Thyroid gland (tissue), 4 donors: ENCODE data around the gene VSTM2B. TPM values are rescaled to one million over a fixed set of nuclear protein-coding genes. Genes with fewer than 3 reads are reported as not detected.

ENCODE experiments used
- DNase-seq, 2 donors: peaks; one replicate each; pipeline ENCODE4 v3.0.0-alpha.2; 2019
- H3K27ac ChIP-seq, 3 donors: fragments of 200-600 bp; sonication (generic); 1 replicate in 2 of 3; 2 replicates in 1 of 3; pipeline ENCODE4 v1.5.1; 2016 to 2019; ENCODE audit warnings: mild to moderate bottlenecking in 1 of 3, moderate library complexity in 1 of 3
- H3K27me3 ChIP-seq: fragments of 200-600 bp; sonication (generic); one replicate; pipeline ENCODE4 v1.5.1; 2019
- H3K36me3 ChIP-seq, 2 donors: fragments of 200-600 bp; sonication (generic); one replicate each; pipeline ENCODE4 v1.5.1; 2016 to 2019
- H3K4me1 ChIP-seq, 2 donors: fragments of 200-600 bp; sonication (generic); one replicate each; pipeline ENCODE4 v1.5.1; 2017 to 2019
- H3K4me3 ChIP-seq, 3 donors: fragments of 200-600 bp; sonication (generic); replicated peaks in 1 of 3; 1 replicate in 2 of 3; 2 replicates in 1 of 3; pipeline ENCODE4 v1.5.1; 2016; ENCODE audit warnings: mild to moderate bottlenecking in 1 of 3
- H3K9me3 ChIP-seq: fragments of 200-600 bp; sonication (generic); one replicate; pipeline ENCODE4 v1.5.1; 2017
- POLR2A ChIP-seq, 2 donors: fragments of 450-650 bp; IDR thresholded peaks; one replicate each; pipeline ENCODE4 v1.6.1; 2017; ENCODE audit warnings: antibody characterized with exemption in 2 of 2, mild to moderate bottlenecking in 2 of 2, moderate library complexity in 1 of 2
- WGBS, 2 donors: methylation state at CpG; one replicate each; pipeline ENCODE4 v1.1.5; 2017; 5-methylcytosine and 5-hydroxymethylcytosine counted together
- intact Hi-C: fragments of 100-400 bp; cut with DNase I; formaldehyde crosslinking; loops from one replicate; pipeline ENCODE4 v1.15.1; 2023
- total RNA-seq, 4 donors: library from RNA; depleted of rRNA; stranded (reverse); fragments of >200 nt; gene quantifications; one replicate each; pipeline ENCODE4 v1.2.3, GENCODE V29; 2016
- TF ChIP-seq, protein P1 (sequence below), 6 experiments: fragments of 200-600 bp in 3 of 6; fragments of 450-650 bp in 3 of 6; sonication (generic) in 3 of 6; IDR thresholded peaks; one replicate each; pipeline ENCODE4 v1.5.1; 2016 to 2019; ENCODE audit warnings: antibody characterized with exemption in 6 of 6, mild to moderate bottlenecking in 2 of 6, inconsistent platforms in 1 of 6, moderate library complexity in 1 of 6

The VSTM2B gene
- total RNA-seq, 4 donors from 2014 or later = not detected

DNA sequence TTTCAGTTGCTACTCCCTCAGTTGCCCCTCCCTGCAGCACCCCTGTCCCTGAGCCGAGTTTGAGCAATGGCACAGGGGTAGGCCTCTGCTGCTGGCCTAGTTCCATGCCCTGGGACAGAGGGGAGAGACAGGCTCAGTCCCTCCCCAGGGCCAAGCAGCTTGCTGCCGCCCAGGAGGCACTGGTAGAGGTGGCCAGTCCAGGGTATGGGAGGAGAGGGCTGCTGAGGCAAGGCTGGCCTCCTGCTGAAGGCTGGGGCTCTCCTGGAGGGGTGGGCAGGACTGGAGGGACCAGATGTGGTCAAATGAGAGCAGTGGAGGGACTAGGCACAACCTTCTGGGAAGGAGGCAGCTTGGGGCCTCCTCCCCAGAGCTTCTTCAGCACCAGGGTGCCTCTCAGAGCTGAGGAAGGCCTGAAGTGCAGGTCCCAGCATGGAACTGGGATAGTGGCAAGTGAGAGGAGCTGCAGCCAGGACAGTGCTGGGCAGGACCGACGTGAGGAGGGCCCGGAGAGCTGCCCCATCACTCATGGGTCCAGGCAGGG, 29.8 kb upstream of the VSTM2B start:
- TF ChIP-seq, protein P1, sequence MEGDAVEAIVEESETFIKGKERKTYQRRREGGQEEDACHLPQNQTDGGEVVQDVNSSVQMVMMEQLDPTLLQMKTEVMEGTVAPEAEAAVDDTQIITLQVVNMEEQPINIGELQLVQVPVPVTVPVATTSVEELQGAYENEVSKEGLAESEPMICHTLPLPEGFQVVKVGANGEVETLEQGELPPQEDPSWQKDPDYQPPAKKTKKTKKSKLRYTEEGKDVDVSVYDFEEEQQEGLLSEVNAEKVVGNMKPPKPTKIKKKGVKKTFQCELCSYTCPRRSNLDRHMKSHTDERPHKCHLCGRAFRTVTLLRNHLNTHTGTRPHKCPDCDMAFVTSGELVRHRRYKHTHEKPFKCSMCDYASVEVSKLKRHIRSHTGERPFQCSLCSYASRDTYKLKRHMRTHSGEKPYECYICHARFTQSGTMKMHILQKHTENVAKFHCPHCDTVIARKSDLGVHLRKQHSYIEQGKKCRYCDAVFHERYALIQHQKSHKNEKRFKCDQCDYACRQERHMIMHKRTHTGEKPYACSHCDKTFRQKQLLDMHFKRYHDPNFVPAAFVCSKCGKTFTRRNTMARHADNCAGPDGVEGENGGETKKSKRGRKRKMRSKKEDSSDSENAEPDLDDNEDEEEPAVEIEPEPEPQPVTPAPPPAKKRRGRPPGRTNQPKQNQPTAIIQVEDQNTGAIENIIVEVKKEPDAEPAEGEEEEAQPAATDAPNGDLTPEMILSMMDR (IDR thresholded peaks at IDR 0.05) = no peak
- TF ChIP-seq POLR2A (IDR thresholded peaks at IDR 0.05) = no peak
- H3K36me3 ChIP-seq = no peaks in the 10 kb centered on the region
- no peak overlapping the region for H3K27ac ChIP-seq
- no peaks in the 10 kb centered on the region for H3K27me3 ChIP-seq
- no peaks in the 10 kb centered on the region for H3K4me1 ChIP-seq
- 51 to 71% methylated on average over 3 to 4 of the region's 5 CpGs for WGBS, 2 donors
- intact Hi-C loops = no loop called here
- H3K9me3 ChIP-seq = no peaks in the 10 kb centered on the region
- no peak for DNase-seq
- H3K4me3 ChIP-seq = no peak overlapping the region

DNA sequence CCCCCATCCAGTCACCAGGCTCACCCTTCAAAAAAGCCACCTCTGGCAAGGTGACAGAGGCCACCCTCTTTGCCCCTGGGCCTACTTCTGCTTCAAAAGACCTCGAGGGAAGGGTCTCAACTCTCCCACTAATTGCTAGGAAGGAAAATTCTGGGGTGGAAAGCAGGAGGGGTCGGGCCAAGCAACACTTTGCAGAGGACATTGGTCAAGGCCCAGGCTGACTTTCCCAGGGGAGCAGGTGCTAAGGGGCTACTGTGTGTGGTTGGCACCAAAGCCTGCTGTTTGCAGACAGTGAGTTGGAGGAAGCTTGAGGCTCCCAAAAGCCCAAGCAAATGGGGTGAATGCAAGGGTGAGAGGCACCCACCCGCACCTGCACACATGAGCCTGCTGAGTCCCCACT, 28.6 kb upstream of the VSTM2B start:
- no peaks in the 10 kb centered on the region for H3K4me1 ChIP-seq
- no peak overlapping the region for H3K27ac ChIP-seq
- no peaks in the 10 kb centered on the region for H3K27me3 ChIP-seq
- no peak for TF ChIP-seq POLR2A (IDR thresholded peaks at IDR 0.05)
- TF ChIP-seq, protein P1 (IDR thresholded peaks at IDR 0.05) = no peak
- H3K9me3 ChIP-seq = no peaks in the 10 kb centered on the region
- no peak overlapping the region for H3K4me3 ChIP-seq
- no peaks in the 10 kb centered on the region for H3K36me3 ChIP-seq
- intact Hi-C loops = no loop called here
- no peak for DNase-seq
- WGBS, 2 donors = 63 to 79% methylated on average over 3 of the region's 3 CpGs

- 77 to 84% methylated on average over 9 to 12 of the region's 12 CpGs for WGBS, 2 donors
- TF ChIP-seq, protein P1 (IDR thresholded peaks at IDR 0.05) = no peak
- no peak for TF ChIP-seq POLR2A (IDR thresholded peaks at IDR 0.05)
- Histone ChIP-seq H3K9me3 (no peaks in the 10 kb centered on the region), H3K4me1 (no peaks in the 10 kb centered on the region), H3K27me3 (no peaks in the 10 kb centered on the region), H3K36me3 (no peaks in the 10 kb centered on the region), H3K27ac (no peak overlapping the region), H3K4me3 (no peak overlapping the region)
- intact Hi-C loops = no loop called here
- no peak for DNase-seq
Measured at GRCh38 chr19:29497686-29498436, 27.9 kb upstream of the VSTM2B start.

DNA sequence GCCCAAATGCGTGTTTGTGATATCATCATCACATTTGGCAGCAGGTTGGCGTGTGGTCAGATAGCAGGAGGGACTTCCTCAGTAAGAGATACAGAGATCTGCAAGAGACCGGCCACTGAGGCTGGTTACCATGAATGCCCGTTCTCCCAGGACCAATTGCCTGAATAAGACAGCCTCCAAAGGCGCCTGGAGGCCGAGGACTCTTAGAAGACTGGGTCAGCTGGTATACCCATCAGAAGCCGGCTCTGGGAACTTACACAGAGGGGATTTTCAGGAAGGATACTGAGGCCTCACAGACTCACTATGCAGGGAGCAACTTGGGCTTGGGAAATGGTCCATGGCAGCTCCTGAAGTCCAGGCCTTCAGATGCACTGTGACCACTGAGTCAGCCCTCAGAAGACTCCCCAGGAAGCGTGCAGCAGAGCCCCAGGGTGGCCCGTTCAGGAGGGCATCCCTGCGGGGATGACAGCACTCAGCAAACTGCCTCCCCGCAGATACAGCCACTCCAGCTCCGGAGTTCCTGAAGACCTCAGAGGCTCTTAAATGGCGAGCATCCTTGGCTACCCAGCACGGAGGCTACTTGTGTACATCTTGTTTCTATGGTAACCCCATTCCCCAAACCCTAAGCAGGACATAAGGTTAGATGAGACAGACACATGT, 26.4 kb upstream of the VSTM2B start:
- Histone ChIP-seq H3K36me3 (no peaks in the 10 kb centered on the region), H3K27ac (no peak overlapping the region), H3K27me3 (no peaks in the 10 kb centered on the region), H3K4me1 (no peaks in the 10 kb centered on the region), H3K9me3 (no peaks in the 10 kb centered on the region), H3K4me3 (no peak overlapping the region)
- WGBS, 2 donors = 66 to 81% methylated on average over 7 to 13 of the region's 14 CpGs
- TF ChIP-seq POLR2A (IDR thresholded peaks at IDR 0.05) = no peak
- TF ChIP-seq, protein P1 (IDR thresholded peaks at IDR 0.05) = no peak
- no peak for DNase-seq
- intact Hi-C loops = no loop called here
